Endodermal cell (in vitro differentiated cells): Measurements from ENCODE around the gene GRIN2C. TPM values are rescaled to one million over a fixed set of nuclear protein-coding genes. Genes with fewer than 3 reads are reported as not detected.
"Not testable (repeated sequence)": the region's sequence is repeated elsewhere in the genome, so short reads cannot be mapped to it uniquely, and the experiment has no call there.

Experiments
- DNase-seq: peaks from one replicate; pipeline ENCODE4 v3.0.0-alpha.2; 2017
- H3K27ac ChIP-seq: 2 replicates; pipeline ENCODE4 v1.5.1; 2013; ENCODE audit warnings: mild to moderate bottlenecking, low read depth, low read length, moderate library complexity
- H3K27me3 ChIP-seq: 2 replicates; pipeline ENCODE4 v1.6.1; 2013; ENCODE audit warnings: mild to moderate bottlenecking, low read length, moderate library complexity; ENCODE audit not compliant: insufficient read depth, control insufficient read depth, poor library complexity, severe bottlenecking
- H3K36me3 ChIP-seq: 2 replicates; pipeline ENCODE4 v1.7.0; 2013; ENCODE audit warnings: mild to moderate bottlenecking, low read length, moderate library complexity; ENCODE audit not compliant: control insufficient read depth, insufficient read depth
- H3K4me1 ChIP-seq: one replicate; pipeline ENCODE4 v1.7.0; 2013; ENCODE audit warnings: low read length; ENCODE audit not compliant: control insufficient read depth, insufficient read depth
- H3K4me3 ChIP-seq: 2 replicates; pipeline ENCODE4 v1.5.1; 2013; ENCODE audit warnings: mild to moderate bottlenecking, low read length, moderate library complexity
- H3K9ac ChIP-seq: 2 replicates; pipeline ENCODE4 v1.6.1; 2013; ENCODE audit warnings: mild to moderate bottlenecking, low read length, moderate library complexity; ENCODE audit not compliant: poor library complexity, severe bottlenecking; ENCODE audit errors: extremely low read depth
- H3K9me3 ChIP-seq: 2 replicates; pipeline ENCODE4 v1.6.1; 2013; ENCODE audit warnings: mild to moderate bottlenecking, low read length, moderate library complexity; ENCODE audit not compliant: control insufficient read depth
- H3K27ac Mint-ChIP-seq: 2 replicates; pipeline ENCODE4 v1.8.0; 2020; ENCODE audit warnings: mixed read lengths
- H3K27me3 Mint-ChIP-seq: 2 replicates; pipeline ENCODE4 v1.8.0; 2021; ENCODE audit warnings: mild to moderate bottlenecking, mixed read lengths; ENCODE audit not compliant: insufficient read depth
- H3K36me3 Mint-ChIP-seq: 2 replicates; pipeline ENCODE4 v1.8.0; 2020; ENCODE audit warnings: low read depth, mixed read lengths
- H3K4me1 Mint-ChIP-seq: 2 replicates; pipeline ENCODE4 v1.8.0; 2020; ENCODE audit warnings: mixed read lengths
- H3K4me3 Mint-ChIP-seq: 2 replicates; pipeline ENCODE4 v1.8.0; 2020; ENCODE audit warnings: mild to moderate bottlenecking, moderate library complexity, mixed read lengths
- H3K9me3 Mint-ChIP-seq: 2 replicates; pipeline ENCODE4 v1.8.0; 2020; ENCODE audit warnings: mild to moderate bottlenecking, mixed read lengths
- WGBS, 2 experiments: methylation state at CpG; one replicate each; pipeline versions ENCODE4 v1.1.5 to v1.1.7; 2013; ENCODE audit warnings: missing lambda C conversion rate in 2 of 2, mixed read lengths in 1 of 2; ENCODE audit not compliant: insufficient coverage in 1 of 2, insufficient read length in 1 of 2; 5-methylcytosine and 5-hydroxymethylcytosine counted together
- long read RNA-seq, 4 experiments: library from polyadenylated mRNA in 2 of 4; library from RNA in 1 of 4; library from capped mRNA in 1 of 4; stranded (forward) in 3 of 4; unstranded in 1 of 4; transcript quantifications; one replicate each; pipeline ENCODE4 v2.0.0, GENCODE V29; 2020 to 2021; ENCODE audit warnings: inconsistent platforms in 1 of 4
- polyA plus RNA-seq, 2 experiments: library from polyadenylated mRNA; stranded (reverse); fragments of 50-300 nt; gene quantifications; one replicate each; pipeline ENCODE4 v1.2.3, GENCODE V29; 2013
- total RNA-seq, 2 donors: library from RNA; stranded (reverse); fragmentation: NEBNext Ultra II Directional in 1 of 2; extraction: Animal tissue kit (Norgen Biotek cat#: 25700) in 1 of 2; gene quantifications; 2 replicates in 1 of 2; 3 replicates in 1 of 2; pipeline ENCODE4 v1.2.1, GENCODE V29; 2021
- TF ChIP-seq, protein P1 (sequence below): fragments of 200-600 bp; sonication (generic); conservative IDR thresholded peaks from 2 replicates; pipeline ENCODE4 v1.5.0; 2021; ENCODE audit warnings: antibody characterized with exemption, mild to moderate bottlenecking

Gene GRIN2C
- under 1 TPM; 0.24 to 0.31 TPM for total RNA-seq
- 0.36 TPM for polyA plus RNA-seq (2013, experiment 1 of 2)
- polyA plus RNA-seq (2013, experiment 2 of 2), result 0.33 TPM
- long read RNA-seq, experiment 1, result 0 reads
- long read RNA-seq, experiment 2, result 0 reads
- long read RNA-seq, experiment 3, result 0 reads
- long read RNA-seq, experiment 4, result 0 reads

DNA sequence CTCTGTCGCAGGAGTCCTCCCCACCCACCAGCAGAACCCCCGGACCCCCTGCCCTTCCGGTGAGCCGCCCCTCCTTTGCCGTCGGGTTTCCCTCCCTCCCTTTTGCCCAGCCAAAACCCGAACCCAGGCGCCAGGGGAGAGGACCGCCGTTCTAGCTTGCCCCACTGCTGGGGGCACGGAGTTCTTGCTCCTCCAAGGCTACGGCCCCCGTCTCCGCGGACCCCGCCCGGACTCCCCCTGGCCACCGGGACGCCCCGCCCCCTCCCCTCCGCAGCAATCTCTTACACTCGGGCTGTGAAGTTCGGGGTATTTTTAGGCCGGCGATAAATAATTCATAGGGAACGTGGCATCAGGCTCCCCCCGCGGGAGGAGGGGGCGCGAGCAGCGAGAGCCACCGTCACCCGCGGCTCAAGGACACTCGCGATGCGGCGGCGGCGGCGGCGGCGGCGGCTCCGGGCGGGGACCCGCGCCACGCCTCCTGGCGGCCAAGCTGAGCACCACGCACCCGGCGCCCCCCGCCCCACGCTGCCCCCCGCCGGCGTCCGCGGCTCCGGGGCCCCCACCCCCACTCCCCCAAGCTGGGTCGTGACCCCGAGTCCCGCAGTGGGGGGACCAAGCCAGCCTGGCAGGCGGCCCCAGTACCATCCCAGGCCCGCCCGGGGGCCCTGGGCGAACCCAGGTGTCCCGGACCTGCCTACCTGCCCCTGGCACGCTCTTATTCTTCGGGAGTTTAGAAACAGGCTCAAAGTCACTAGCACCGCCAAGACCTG, at the start of gene GRIN2C:
GRIN2C (minus strand) TSS at position 427 of the 770 bp plus-strand sequence. CDS start 4,793 bp downstream, outside the sequence.
- Mint-ChIP-seq H3K27ac (no peak within 1 kb of the TSS), H3K27me3 (peaks cover 73% of the 10 kb centered on the region), H3K4me1 (peaks cover 1% of the 10 kb centered on the region), H3K36me3 (peaks cover 4% of the 10 kb centered on the region), H3K9me3 (no peaks in the 10 kb centered on the region), H3K4me3 (peak within 1 kb of the TSS; percentile 36)
- peak; percentile 71 for DNase-seq
- Histone ChIP-seq H3K36me3 (peaks cover 14% of the 10 kb centered on the region), H3K4me3 (no peak within 1 kb of the TSS), H3K9me3 (no peaks in the 10 kb centered on the region), H3K27me3 (peaks cover 75% of the 10 kb centered on the region), H3K27ac (no peak within 1 kb of the TSS), H3K4me1 (no peaks in the 10 kb centered on the region), H3K9ac (no peak within 1 kb of the TSS)
- TF ChIP-seq, protein P1, sequence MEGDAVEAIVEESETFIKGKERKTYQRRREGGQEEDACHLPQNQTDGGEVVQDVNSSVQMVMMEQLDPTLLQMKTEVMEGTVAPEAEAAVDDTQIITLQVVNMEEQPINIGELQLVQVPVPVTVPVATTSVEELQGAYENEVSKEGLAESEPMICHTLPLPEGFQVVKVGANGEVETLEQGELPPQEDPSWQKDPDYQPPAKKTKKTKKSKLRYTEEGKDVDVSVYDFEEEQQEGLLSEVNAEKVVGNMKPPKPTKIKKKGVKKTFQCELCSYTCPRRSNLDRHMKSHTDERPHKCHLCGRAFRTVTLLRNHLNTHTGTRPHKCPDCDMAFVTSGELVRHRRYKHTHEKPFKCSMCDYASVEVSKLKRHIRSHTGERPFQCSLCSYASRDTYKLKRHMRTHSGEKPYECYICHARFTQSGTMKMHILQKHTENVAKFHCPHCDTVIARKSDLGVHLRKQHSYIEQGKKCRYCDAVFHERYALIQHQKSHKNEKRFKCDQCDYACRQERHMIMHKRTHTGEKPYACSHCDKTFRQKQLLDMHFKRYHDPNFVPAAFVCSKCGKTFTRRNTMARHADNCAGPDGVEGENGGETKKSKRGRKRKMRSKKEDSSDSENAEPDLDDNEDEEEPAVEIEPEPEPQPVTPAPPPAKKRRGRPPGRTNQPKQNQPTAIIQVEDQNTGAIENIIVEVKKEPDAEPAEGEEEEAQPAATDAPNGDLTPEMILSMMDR, result peak; percentile 75
- 4 to 20% methylated on average over 13 to 66 of the region's 72 CpGs for WGBS, 2 experiments

DNA sequence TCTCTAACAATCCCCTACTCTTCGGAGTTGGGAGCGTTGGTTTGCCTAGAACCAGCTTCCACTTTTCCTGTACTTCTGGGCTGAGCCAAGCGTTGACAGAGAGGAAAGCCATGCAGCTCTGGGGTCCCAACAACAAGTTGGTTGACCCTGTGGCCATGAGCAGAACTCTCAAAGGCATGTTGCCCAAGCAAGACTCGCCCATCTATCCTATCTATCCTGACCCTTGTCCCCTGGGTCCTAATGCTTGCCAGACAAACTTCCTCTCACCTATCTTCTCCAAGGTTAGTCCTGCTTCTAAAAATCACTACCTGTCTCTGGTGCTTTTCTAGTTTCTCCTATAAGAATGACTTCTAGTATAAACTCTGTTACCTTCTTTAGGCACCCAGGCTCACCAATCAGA, 49.4 kb upstream of the GRIN2C start:
- not testable (repeated sequence) for H3K36me3 ChIP-seq, H3K4me3 Mint-ChIP-seq, H3K9ac ChIP-seq, H3K27ac Mint-ChIP-seq, H3K27me3 ChIP-seq, H3K36me3 Mint-ChIP-seq, H3K27ac ChIP-seq, H3K4me1 ChIP-seq, H3K9me3 Mint-ChIP-seq, H3K9me3 ChIP-seq, H3K4me3 ChIP-seq
- Mint-ChIP-seq H3K27me3 (peaks cover 16% of the 10 kb centered on the region), H3K4me1 (peaks cover 14% of the 10 kb centered on the region)
- 57 to 69% methylated on average over 4 of the region's 4 CpGs for WGBS, 2 experiments
- DNase-seq, result peak; percentile 76
- TF ChIP-seq, protein P1, result peak; percentile 32

DNA sequence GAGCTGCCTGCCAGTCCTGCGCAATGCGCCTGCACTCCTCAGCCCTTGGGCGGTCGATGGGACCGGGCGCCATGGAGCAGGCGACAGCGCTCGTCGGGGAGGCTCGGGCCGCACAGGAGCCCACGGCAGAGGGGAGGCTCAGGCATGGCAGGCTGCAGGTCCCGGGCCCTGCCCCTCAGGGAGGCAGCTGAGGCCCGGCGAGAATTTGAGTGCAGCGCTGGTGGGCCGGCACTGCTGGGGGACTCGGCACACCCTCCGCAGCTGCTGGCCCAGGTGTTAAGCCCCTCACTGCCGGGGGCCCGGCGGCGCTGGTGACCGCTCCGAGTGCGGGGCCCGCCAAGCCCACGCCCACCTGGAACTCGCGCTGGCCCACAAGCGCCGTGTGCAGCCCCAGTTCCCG, 47.3 kb upstream of the GRIN2C start:
- H3K9me3 ChIP-seq, result no peaks in the 10 kb centered on the region
- 93 to 98% methylated on average over 28 to 34 of the region's 34 CpGs for WGBS, 2 experiments
- Mint-ChIP-seq H3K4me3 (no peak overlapping the region), H3K27ac (no peak overlapping the region), H3K27me3 (peaks cover 11% of the 10 kb centered on the region), H3K36me3 (no peaks in the 10 kb centered on the region), H3K9me3 (peaks cover 5% of the 10 kb centered on the region), H3K4me1 (peaks cover 14% of the 10 kb centered on the region)
- DNase-seq, result no peak
- H3K9ac ChIP-seq, result no peak overlapping the region
- no peaks in the 10 kb centered on the region for H3K4me1 ChIP-seq
- TF ChIP-seq, protein P1, result no peak
- no peak overlapping the region for H3K4me3 ChIP-seq
- H3K36me3 ChIP-seq, result no peaks in the 10 kb centered on the region
- H3K27ac ChIP-seq, result no peak overlapping the region
- peaks cover 2% of the 10 kb centered on the region for H3K27me3 ChIP-seq

DNA sequence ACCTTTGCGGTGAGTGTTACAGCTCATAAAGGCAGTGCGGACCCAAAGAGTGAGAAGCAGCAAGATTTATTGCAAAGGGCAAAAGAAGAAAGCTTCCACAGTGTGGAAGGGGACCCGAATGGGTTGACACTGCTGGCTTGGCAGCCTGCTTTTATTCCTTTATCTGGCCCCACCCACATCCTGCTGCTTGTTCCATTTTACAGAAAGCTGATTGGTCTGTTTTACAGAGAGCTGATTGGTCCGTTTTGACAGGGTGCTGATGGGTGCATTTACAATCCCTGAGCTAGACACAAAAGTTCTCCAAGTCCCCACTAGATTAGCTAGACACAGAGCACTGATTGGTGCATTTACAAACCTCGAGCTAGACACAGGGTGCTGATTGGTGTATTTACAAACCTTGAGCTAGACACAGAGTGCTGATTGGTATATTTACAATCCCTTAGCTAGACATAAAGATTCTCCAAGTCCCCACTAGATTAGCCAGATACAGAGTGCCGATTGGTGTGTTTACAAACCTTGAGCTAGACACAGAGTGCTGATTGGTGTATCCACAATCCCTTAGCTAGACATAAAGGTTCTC, 46.6 kb upstream of the GRIN2C start:
- WGBS, 2 experiments, result 89 to 91% methylated on average over 3 to 6 of the region's 6 CpGs
- not testable (repeated sequence) for H3K36me3 Mint-ChIP-seq, H3K9me3 Mint-ChIP-seq, H3K36me3 ChIP-seq, H3K9ac ChIP-seq, H3K27ac ChIP-seq, H3K27ac Mint-ChIP-seq, H3K4me3 Mint-ChIP-seq, H3K9me3 ChIP-seq, DNase-seq, H3K27me3 ChIP-seq, H3K4me3 ChIP-seq, H3K4me1 ChIP-seq
- H3K4me1 Mint-ChIP-seq, result peaks cover 14% of the 10 kb centered on the region
- peaks cover 15% of the 10 kb centered on the region for H3K27me3 Mint-ChIP-seq
